HepG2 (cell line): ENCODE measurements around the gene RIC3. TPM values are rescaled to one million over a fixed set of nuclear protein-coding genes. Genes with fewer than 3 reads are reported as not detected.

Experiments
- ATAC-seq: fragments of 200-7000 bp; cut with Tn5 transposase; 3 replicates; pipeline ENCODE4 v1.9.1; 2020; ENCODE audit warnings: mild to moderate bottlenecking, moderate library complexity
- BruUV-seq: library from RNA; stranded (reverse); fragments of 400-500 nt; replicated peaks from 2 replicates; lab custom pipeline; 2021; lab: Mats Ljungman, UMichigan
- CTCF ChIA-PET: fragments of 300-600 bp; formaldehyde crosslinking; extraction: SDS; loops from one replicate; lab custom pipeline; 2021; ENCODE audit warnings: low total read pairs, inconsistent platforms, low intra/inter-chr PET ratio; lab: Yijun Ruan, JAX
- POLR2A ChIA-PET: fragments of 350-600 bp; sonication (Branson Sonifier 250); formaldehyde crosslinking; loops from one replicate; lab custom pipeline; 2020; ENCODE audit warnings: antibody characterized with exemption, inconsistent platforms; lab: Yijun Ruan, JAX
- DNase-seq: peaks from one replicate; pipeline ENCODE4 v3.0.0-alpha.2; 2015; ENCODE audit warnings: low spot score
- FAIRE-seq: peaks from 3 replicates; lab custom pipeline; 2011; peaks lifted over from hg19 to GRCh38; lab: Jason Lieb, UNC
- H2AFZ ChIP-seq: one replicate; pipeline ENCODE4 v1.6.1; 2011; ENCODE audit warnings: low read length, inconsistent platforms
- H3K27ac ChIP-seq: fragments of 300-600 bp; 3 replicates; pipeline ENCODE4 v1.8.0; 2011; ENCODE audit warnings: mixed run types, mild to moderate bottlenecking, mixed read lengths, low read length, inconsistent platforms; ENCODE audit not compliant: insufficient read depth; ENCODE audit errors: extremely low read length
- H3K27me3 ChIP-seq, 2 experiments: fragments of 200-600 bp in 1 of 2; 2 replicates in 1 of 2; 3 replicates in 1 of 2; pipeline versions ENCODE4 v1.6.0 to v1.8.0; 2011; ENCODE audit warnings: low read length in 2 of 2, mild to moderate bottlenecking in 2 of 2, moderate library complexity in 2 of 2, inconsistent platforms in 1 of 2; ENCODE audit not compliant: insufficient read depth in 2 of 2, control insufficient read depth in 1 of 2
- H3K36me3 ChIP-seq, 2 experiments: fragments of 200-600 bp in 1 of 2; replicated peaks in 1 of 2; 2 replicates in 1 of 2; 3 replicates in 1 of 2; pipeline versions ENCODE4 v1.5.1 to v1.8.0; 2011; ENCODE audit warnings: low read length in 2 of 2, inconsistent platforms in 1 of 2; ENCODE audit not compliant: insufficient read depth in 2 of 2, control insufficient read depth in 1 of 2
- H3K4me1 ChIP-seq: 2 replicates; pipeline ENCODE4 v1.5.1; 2012; ENCODE audit warnings: low read length, inconsistent platforms; ENCODE audit not compliant: insufficient read depth
- H3K4me2 ChIP-seq: 2 replicates; pipeline ENCODE4 v1.6.0; 2011; ENCODE audit warnings: low read depth, low read length, inconsistent platforms
- H3K4me3 ChIP-seq, 3 experiments: fragments of 200-600 bp in 1 of 3; sonication (generic), shearing (Covaris generic) in 1 of 3; replicated peaks in 1 of 3; 2 replicates each; pipeline ENCODE4 v1.5.1; 2011 to 2016; ENCODE audit warnings: low read length in 3 of 3, inconsistent platforms in 2 of 3, low read depth in 2 of 3, mild to moderate bottlenecking in 2 of 3, control low read depth in 1 of 3, mixed read lengths in 1 of 3; ENCODE audit not compliant: insufficient read depth in 1 of 3
- H3K79me2 ChIP-seq: one replicate; pipeline ENCODE4 v1.6.1; 2011; ENCODE audit warnings: low read length, inconsistent platforms; ENCODE audit not compliant: insufficient read depth
- H3K9ac ChIP-seq: 2 replicates; pipeline ENCODE4 v1.6.0; 2011; ENCODE audit warnings: mild to moderate bottlenecking, low read depth, low read length, inconsistent platforms; ENCODE audit not compliant: insufficient read depth
- H3K9me3 ChIP-seq: 2 replicates; pipeline ENCODE4 v1.5.1; 2012; ENCODE audit warnings: mild to moderate bottlenecking, low read length
- H4K20me1 ChIP-seq: 2 replicates; pipeline ENCODE4 v1.6.0; 2011; ENCODE audit warnings: inconsistent platforms, mild to moderate bottlenecking, low read length, moderate library complexity; ENCODE audit not compliant: insufficient read depth
- CBX1 ChIP-seq: IDR thresholded peaks from one replicate; pipeline ENCODE4 v1.6.1; 2016; ENCODE audit warnings: antibody characterized with exemption, low read depth
- CREB1 ChIP-seq, 2 experiments: fragments of 450-650 bp in 1 of 2; IDR thresholded peaks; 2 replicates each; pipeline ENCODE4 v1.6.1; 2016 to 2017; ENCODE audit warnings: control low read depth in 1 of 2, mild to moderate bottlenecking in 1 of 2, missing compliant biosample characterization in 1 of 2, missing genetic modification characterization in 1 of 2
- GABPA ChIP-seq, 2 experiments: IDR thresholded peaks; 2 replicates each; pipeline ENCODE4 v1.6.1; 2011 to 2016; ENCODE audit warnings: low read depth in 2 of 2, low read length in 1 of 2, missing biosample characterization in 1 of 2, missing genetic modification characterization in 1 of 2
- HNRNPUL1 ChIP-seq: fragments of 200-400 bp; formaldehyde crosslinking; IDR thresholded peaks from 2 replicates; pipeline ENCODE4 v1.6.1; 2017; ENCODE audit warnings: low read depth, mild to moderate bottlenecking, low read length, moderate library complexity
- KAT7 ChIP-seq: IDR thresholded peaks from 2 replicates; pipeline ENCODE4 v1.6.1; 2018; ENCODE audit warnings: borderline replicate concordance, missing compliant biosample characterization
- KLF13 ChIP-seq: sonication (generic); formaldehyde crosslinking; IDR thresholded peaks from 2 replicates; pipeline ENCODE4 v1.4.0; 2020; ENCODE audit warnings: mild to moderate bottlenecking, missing genetic modification reagents
- KLF15 ChIP-seq: sonication (generic); formaldehyde crosslinking; IDR thresholded peaks from 2 replicates; pipeline ENCODE4 v1.8.1; 2023; ENCODE audit warnings: borderline replicate concordance, mild to moderate bottlenecking, inconsistent platforms, missing genetic modification reagents, mixed read lengths
- PAF1 ChIP-seq: IDR thresholded peaks from 2 replicates; pipeline ENCODE4 v1.6.1; 2016; ENCODE audit warnings: missing genetic modification reagents, missing compliant biosample characterization
- RAD21 ChIP-seq: fragments of 450-650 bp; formaldehyde crosslinking; IDR thresholded peaks from 2 replicates; pipeline ENCODE4 v1.5.0; 2020; ENCODE audit warnings: mild to moderate bottlenecking
- SIN3A ChIP-seq: IDR thresholded peaks from 2 replicates; pipeline ENCODE4 v1.6.1; 2011; ENCODE audit warnings: low read depth, mild to moderate bottlenecking, control low read depth, low read length, borderline replicate concordance
- SMARCE1 ChIP-seq: fragments of 450-650 bp; IDR thresholded peaks from 2 replicates; pipeline ENCODE4 v1.6.1; 2017; ENCODE audit warnings: borderline replicate concordance
- ZNF263 ChIP-seq: sonication (generic); formaldehyde crosslinking; IDR thresholded peaks from 2 replicates; pipeline ENCODE4 v1.4.0; 2020; ENCODE audit warnings: missing genetic modification reagents
- ZNF589 ChIP-seq: sonication (generic); formaldehyde crosslinking; conservative IDR thresholded peaks from 2 replicates; pipeline ENCODE4 v1.8.0; 2022; ENCODE audit warnings: mild to moderate bottlenecking, moderate library complexity, missing genetic modification reagents
- ZNF615 ChIP-seq: sonication (generic); formaldehyde crosslinking; IDR thresholded peaks from 2 replicates; pipeline ENCODE4 v1.5.0; 2020; ENCODE audit warnings: mild to moderate bottlenecking, missing genetic modification reagents, borderline replicate concordance
- WGBS: methylation state at CpG from one replicate; pipeline ENCODE4 v1.1.6; 2017; ENCODE audit warnings: low lambda C conversion rate; 5-methylcytosine and 5-hydroxymethylcytosine counted together
- in situ Hi-C: cut with HindIII; loops from 2 replicates; pipeline ENCODE4 v1.10.0; 2017; ENCODE audit warnings: low pct_unique_long_range_greater_than_20kb; ENCODE audit not compliant: extremely low pct_ligation_motif_present
- intact Hi-C: fragments of 100-400 bp; cut with micrococcal nuclease; formaldehyde crosslinking; loops from one replicate; pipeline ENCODE4 v1.10.0; 2022; ENCODE audit not compliant: unreplicated experiment
- polyA plus RNA-seq, 8 experiments: library from polyadenylated mRNA; depleted of rRNA in 3 of 8; stranded (reverse) in 7 of 8; unstranded in 1 of 8; fragments of >200 nt; fragmentation: Illumina TruSeq in 4 of 8; extraction: Trizol in 4 of 8; gene quantifications; 2 replicates each; pipeline versions ENCODE4 v1.2.1 to v1.2.3, GENCODE V29; 2011 to 2016; ENCODE audit warnings: low read depth in 4 of 8, missing spikeins in 1 of 8, mixed read lengths in 1 of 8; ENCODE audit not compliant: insufficient read depth in 1 of 8
- total RNA-seq, 5 experiments: library from RNA; depleted of rRNA; stranded (reverse); fragments of >200 nt; fragmentation: Illumina TruSeq; extraction: Trizol; gene quantifications; 2 replicates each; pipeline ENCODE4 v1.2.3, GENCODE V29; 2016; ENCODE audit warnings: low read depth in 1 of 5
- TF ChIP-seq, protein P1 (sequence below): fragments of 450-650 bp; IDR thresholded peaks from 2 replicates; pipeline ENCODE4 v1.6.1; 2016
- TF ChIP-seq, protein P2 (sequence below): sonication (generic); formaldehyde crosslinking; IDR thresholded peaks from 2 replicates; pipeline ENCODE4 v1.4.0; 2020; ENCODE audit warnings: mild to moderate bottlenecking, missing genetic modification reagents

The RIC3 gene
- total and polyA plus RNA-seq, 2 of the 13 experiments (the other 11 are each of a cell fraction or from before 2014, with no cell fraction given), result not detected

DNA sequence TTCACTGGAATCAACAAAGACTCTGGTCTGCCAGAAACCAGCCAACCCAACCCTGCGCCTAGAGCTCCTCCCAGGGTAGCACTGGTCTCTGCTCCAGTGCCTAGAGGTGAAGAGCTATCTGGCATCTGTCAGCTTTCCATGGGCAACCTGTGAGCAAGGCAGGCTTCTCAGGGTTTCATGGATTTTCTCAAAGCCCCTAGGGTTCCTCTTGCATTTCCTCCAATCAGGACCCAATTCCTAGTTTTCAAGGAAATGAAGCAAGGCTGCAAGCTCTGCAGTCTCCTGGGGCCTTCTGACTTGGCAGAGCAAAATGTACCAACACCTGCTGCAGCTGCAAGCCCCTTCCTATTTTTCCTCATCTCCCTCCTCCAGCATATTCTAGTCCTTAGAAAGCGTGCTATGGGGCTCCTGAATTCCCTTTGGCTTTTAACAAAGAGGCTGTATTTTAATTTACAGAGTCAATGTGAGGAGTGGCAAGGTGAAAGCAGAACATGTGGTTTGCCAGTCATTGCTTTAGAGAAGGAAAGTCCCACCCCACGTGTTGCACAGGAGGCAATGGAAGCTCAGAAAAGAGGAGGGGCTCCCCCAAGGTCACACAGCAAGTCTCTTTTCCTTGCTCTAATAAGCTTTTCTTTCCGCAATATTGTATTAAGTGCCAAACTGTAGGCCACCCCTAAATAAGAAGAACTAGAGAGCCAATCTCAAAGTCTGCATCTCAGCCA is 33.0 kb upstream of the RIC3 start (continued):
- TF ChIP-seq ZNF589 (no peak), ZNF263 (no peak)
- TF ChIP-seq, protein P1, sequence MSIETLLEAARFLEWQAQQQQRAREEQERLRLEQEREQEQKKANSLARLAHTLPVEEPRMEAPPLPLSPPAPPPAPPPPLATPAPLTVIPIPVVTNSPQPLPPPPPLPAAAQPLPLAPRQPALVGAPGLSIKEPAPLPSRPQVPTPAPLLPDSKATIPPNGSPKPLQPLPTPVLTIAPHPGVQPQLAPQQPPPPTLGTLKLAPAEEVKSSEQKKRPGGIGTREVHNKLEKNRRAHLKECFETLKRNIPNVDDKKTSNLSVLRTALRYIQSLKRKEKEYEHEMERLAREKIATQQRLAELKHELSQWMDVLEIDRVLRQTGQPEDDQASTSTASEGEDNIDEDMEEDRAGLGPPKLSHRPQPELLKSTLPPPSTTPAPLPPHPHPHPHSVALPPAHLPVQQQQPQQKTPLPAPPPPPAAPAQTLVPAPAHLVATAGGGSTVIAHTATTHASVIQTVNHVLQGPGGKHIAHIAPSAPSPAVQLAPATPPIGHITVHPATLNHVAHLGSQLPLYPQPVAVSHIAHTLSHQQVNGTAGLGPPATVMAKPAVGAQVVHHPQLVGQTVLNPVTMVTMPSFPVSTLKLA, result no peak

DNA sequence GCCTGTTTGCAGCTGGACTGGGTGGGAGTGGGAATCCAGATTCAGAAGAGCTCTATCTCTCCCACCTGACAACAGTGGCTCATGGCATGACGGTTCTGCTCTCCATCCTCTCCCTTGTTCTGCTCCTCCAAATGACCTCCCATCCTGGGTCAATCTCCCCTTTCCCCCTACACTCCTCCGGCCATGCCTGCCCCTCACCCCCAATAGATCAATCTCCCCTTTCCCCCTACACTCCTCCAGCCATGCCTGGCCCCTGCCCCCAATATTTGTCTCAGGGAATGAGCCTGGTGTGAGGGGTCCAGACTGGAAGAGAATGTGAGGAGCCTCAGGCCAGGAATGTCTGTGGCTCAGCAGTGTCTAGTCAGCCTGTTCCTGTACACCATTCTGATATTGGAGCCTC is 30.9 kb upstream of the RIC3 start:
- BruUV-seq, result no TSS peak
- Histone ChIP-seq H2AFZ (no peak overlapping the region), H3K9me3 (no peaks in the 10 kb centered on the region), H3K27me3 (0 out of 5 replicates have a peak, but pooled peaks cover 0 to 16% of the 10 kb centered on the region in 2 experiments), H4K20me1 (no peaks in the 10 kb centered on the region), H3K9ac (no peak overlapping the region), H3K4me2 (no peak overlapping the region), H3K4me3 (no peak overlapping the region), H3K79me2 (no peaks in the 10 kb centered on the region), H3K4me1 (no peaks in the 10 kb centered on the region), H3K36me3 (no peaks in the 10 kb centered on the region), H3K27ac (no peak overlapping the region)
- DNase-seq (no peak), ATAC-seq (no peak), FAIRE-seq (no peak)
- ChIA-PET POLR2A (no interaction called here), CTCF (no interaction called here)
- WGBS, result 0% methylated on average over 2 of the region's 2 CpGs
- in situ Hi-C loops (no loop called here), intact Hi-C loops (no loop called here)
- no peak for TF ChIP-seq SIN3A
- TF ChIP-seq HNRNPUL1, result no peak
- TF ChIP-seq ZNF615 (CRISPR knock-in tag), result no peak
- no peak for TF ChIP-seq KLF13 (CRISPR knock-in tag)
- no peak for TF ChIP-seq GABPA (IDR thresholded peaks at IDR 0.05; ENCODE audit: low read depth, low read length)
- no peak for TF ChIP-seq GABPA (CRISPR knock-in tag; IDR thresholded peaks at IDR 0.05; ENCODE audit: low read depth)
- no peak for TF ChIP-seq CBX1
- TF ChIP-seq RAD21 (CRISPR knock-in tag), result no peak
- TF ChIP-seq PAF1 (CRISPR knock-in tag), result no peak
- no peak for TF ChIP-seq SMARCE1
- TF ChIP-seq, protein P2, sequence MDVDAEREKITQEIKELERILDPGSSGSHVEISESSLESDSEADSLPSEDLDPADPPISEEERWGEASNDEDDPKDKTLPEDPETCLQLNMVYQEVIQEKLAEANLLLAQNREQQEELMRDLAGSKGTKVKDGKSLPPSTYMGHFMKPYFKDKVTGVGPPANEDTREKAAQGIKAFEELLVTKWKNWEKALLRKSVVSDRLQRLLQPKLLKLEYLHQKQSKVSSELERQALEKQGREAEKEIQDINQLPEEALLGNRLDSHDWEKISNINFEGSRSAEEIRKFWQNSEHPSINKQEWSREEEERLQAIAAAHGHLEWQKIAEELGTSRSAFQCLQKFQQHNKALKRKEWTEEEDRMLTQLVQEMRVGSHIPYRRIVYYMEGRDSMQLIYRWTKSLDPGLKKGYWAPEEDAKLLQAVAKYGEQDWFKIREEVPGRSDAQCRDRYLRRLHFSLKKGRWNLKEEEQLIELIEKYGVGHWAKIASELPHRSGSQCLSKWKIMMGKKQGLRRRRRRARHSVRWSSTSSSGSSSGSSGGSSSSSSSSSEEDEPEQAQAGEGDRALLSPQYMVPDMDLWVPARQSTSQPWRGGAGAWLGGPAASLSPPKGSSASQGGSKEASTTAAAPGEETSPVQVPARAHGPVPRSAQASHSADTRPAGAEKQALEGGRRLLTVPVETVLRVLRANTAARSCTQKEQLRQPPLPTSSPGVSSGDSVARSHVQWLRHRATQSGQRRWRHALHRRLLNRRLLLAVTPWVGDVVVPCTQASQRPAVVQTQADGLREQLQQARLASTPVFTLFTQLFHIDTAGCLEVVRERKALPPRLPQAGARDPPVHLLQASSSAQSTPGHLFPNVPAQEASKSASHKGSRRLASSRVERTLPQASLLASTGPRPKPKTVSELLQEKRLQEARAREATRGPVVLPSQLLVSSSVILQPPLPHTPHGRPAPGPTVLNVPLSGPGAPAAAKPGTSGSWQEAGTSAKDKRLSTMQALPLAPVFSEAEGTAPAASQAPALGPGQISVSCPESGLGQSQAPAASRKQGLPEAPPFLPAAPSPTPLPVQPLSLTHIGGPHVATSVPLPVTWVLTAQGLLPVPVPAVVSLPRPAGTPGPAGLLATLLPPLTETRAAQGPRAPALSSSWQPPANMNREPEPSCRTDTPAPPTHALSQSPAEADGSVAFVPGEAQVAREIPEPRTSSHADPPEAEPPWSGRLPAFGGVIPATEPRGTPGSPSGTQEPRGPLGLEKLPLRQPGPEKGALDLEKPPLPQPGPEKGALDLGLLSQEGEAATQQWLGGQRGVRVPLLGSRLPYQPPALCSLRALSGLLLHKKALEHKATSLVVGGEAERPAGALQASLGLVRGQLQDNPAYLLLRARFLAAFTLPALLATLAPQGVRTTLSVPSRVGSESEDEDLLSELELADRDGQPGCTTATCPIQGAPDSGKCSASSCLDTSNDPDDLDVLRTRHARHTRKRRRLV (CRISPR knock-in tag), result no peak
- no peak for TF ChIP-seq KAT7 (CRISPR knock-in tag)
- no peak for TF ChIP-seq KLF15 (CRISPR knock-in tag)
- TF ChIP-seq CREB1 (IDR thresholded peaks at IDR 0.05), result no peak
- no peak for TF ChIP-seq CREB1 (CRISPR knock-in tag; IDR thresholded peaks at IDR 0.05)
